Retinal pigment epithelial cell (primary cell): ENCODE measurements around the gene SLC43A2.
"Not testable (repeated sequence)": the region's sequence is repeated elsewhere in the genome, so short reads cannot be mapped to it uniquely, and the experiment has no call there.

Source experiments
- DNase-seq: peaks from one replicate; pipeline ENCODE4 v3.0.0-alpha.2; 2010; ENCODE audit warnings: low read depth
- H3K4me3 ChIP-seq: 2 replicates; pipeline ENCODE4 v1.5.1; 2011; ENCODE audit warnings: mild to moderate bottlenecking, low read length, control low read depth, moderate library complexity
- TF ChIP-seq, protein P1 (sequence below): conservative IDR thresholded peaks from 2 replicates; pipeline ENCODE4 v1.5.1; 2011; ENCODE audit warnings: low read depth, low read length, control low read depth, inconsistent platforms

Gene SLC43A2

GRCh38 chr17:1541367-1541904 lies 87.2 kb downstream of the SLC43A2 start:
- no peak for DNase-seq
- no peak overlapping the region for H3K4me3 ChIP-seq
- TF ChIP-seq, protein P1, sequence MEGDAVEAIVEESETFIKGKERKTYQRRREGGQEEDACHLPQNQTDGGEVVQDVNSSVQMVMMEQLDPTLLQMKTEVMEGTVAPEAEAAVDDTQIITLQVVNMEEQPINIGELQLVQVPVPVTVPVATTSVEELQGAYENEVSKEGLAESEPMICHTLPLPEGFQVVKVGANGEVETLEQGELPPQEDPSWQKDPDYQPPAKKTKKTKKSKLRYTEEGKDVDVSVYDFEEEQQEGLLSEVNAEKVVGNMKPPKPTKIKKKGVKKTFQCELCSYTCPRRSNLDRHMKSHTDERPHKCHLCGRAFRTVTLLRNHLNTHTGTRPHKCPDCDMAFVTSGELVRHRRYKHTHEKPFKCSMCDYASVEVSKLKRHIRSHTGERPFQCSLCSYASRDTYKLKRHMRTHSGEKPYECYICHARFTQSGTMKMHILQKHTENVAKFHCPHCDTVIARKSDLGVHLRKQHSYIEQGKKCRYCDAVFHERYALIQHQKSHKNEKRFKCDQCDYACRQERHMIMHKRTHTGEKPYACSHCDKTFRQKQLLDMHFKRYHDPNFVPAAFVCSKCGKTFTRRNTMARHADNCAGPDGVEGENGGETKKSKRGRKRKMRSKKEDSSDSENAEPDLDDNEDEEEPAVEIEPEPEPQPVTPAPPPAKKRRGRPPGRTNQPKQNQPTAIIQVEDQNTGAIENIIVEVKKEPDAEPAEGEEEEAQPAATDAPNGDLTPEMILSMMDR = no peak

DNA sequence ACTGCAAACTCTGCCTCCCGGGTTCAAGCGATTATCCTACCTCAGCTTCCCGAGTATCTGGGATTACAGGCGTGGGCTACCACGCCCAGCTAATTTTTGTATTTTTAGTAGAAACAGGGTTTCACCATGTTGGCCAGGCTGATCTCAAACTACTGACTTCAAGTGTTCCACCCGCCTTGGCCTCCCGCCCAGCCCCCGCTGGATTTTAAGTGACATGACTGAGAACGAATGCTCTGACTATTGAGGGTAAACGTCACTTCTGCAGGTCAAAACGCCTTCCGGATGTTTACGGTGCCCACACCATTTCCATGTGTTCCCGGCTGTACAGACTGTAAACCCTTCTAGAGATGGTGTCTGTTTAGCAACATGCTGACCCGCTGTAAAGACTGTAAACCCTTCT lies 88.8 kb downstream of the SLC43A2 start:
- H3K4me3 ChIP-seq = no peak overlapping the region
- no peak for DNase-seq
- TF ChIP-seq, protein P1 = no peak

GRCh38 chr17:1535737-1536136 lies 92.9 kb downstream of the SLC43A2 start:
- no peak for DNase-seq
- TF ChIP-seq, protein P1 = no peak
- no peak overlapping the region for H3K4me3 ChIP-seq

DNA sequence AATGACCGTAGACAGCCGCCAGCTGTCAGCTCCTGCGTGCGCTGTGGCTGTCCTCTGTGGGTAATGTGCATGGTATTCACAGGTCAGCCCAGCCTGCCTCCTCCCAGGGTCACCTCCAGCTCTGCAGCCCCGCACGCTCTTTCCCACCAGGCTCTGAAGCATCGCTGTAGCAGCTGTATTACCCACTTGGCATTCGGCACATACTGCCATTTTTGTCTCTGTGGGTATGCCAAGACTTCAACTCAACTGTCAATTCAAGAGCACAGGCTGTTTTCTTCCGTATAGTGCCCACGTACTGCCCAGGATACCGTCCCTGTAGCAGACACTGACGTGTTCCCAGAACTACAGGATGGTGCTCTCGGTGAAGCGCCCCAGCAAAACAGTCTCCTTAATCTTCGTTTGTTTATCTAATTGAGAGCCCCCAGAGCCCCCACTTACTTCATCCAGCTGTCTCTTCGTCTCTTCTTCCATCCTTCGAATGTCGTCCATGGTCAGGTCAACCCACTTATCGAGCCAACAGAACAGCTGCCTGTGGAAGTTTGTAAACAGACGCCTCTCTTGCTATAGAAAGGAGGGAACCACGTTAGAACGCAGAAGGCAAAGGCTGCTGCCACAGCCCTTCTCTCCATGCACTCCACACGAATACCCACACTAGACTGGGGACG lies 94.8 kb downstream of the SLC43A2 start:
- DNase-seq = no peak
- no peak overlapping the region for H3K4me3 ChIP-seq
- TF ChIP-seq, protein P1 = no peak

- no peak for DNase-seq
- TF ChIP-seq, protein P1 = peak; percentile 47
- no peak overlapping the region for H3K4me3 ChIP-seq
Observed at GRCh38 chr17:1532836-1533602, 95.6 kb downstream of the SLC43A2 start.

DNA sequence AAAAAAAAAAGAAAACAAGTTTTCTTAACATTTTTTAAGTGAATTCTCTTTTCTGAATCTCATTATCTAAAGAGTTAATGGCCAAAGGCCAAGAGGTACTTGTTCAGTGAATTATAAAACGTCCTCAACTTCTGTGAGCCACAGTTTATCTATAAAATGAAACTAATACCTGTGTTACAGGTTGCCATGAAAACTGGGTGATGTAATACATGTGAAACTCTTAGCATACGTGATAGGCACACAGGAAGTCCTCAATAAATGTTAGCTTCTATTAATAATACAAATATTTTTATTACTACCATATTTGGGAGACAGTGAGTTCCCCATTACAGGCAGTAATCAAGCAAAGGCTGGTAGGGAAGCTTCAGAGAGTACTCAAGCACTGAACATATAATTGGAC lies 98.8 kb downstream of the SLC43A2 start:
- TF ChIP-seq, protein P1 = no peak
- no peak for DNase-seq
- H3K4me3 ChIP-seq = no peak overlapping the region

GRCh38 chr17:1526876-1527275 lies 101.8 kb downstream of the SLC43A2 start:
- DNase-seq = not testable (repeated sequence)

More at GRCh38 chr17:1526876-1527275, 101.8 kb downstream of the SLC43A2 start:
- not testable (repeated sequence) for H3K4me3 ChIP-seq
